Right renal cortex interstitium (tissue), 3 donors: ENCODE measurements around the gene RTL9. TPM values are rescaled to one million over a fixed set of nuclear protein-coding genes. Genes with fewer than 3 reads are reported as not detected.
A peak's percentile ranks its signal among the peaks of the same experiment; 100 is the strongest.
"Not testable (repeated sequence)": the region's sequence is repeated elsewhere in the genome, so short reads cannot be mapped to it uniquely, and the experiment has no call there.

Experiments
- DNase-seq, 3 donors: peaks; one replicate each; pipeline ENCODE4 v3.0.0-alpha.2; 2013; ENCODE audit warnings: low read depth in 3 of 3, low spot score in 2 of 3
- polyA plus RNA-seq, 3 donors: library from polyadenylated mRNA; unstranded; fragments of 120-200 nt; gene quantifications; one replicate each; pipeline ENCODE4 v1.2.1, GENCODE V29; 2013; ENCODE audit not compliant: insufficient read length in 3 of 3

RTL9 gene
- under 1 TPM; 0.18 to 0.35 (median 0.18) TPM for polyA plus RNA-seq

DNA sequence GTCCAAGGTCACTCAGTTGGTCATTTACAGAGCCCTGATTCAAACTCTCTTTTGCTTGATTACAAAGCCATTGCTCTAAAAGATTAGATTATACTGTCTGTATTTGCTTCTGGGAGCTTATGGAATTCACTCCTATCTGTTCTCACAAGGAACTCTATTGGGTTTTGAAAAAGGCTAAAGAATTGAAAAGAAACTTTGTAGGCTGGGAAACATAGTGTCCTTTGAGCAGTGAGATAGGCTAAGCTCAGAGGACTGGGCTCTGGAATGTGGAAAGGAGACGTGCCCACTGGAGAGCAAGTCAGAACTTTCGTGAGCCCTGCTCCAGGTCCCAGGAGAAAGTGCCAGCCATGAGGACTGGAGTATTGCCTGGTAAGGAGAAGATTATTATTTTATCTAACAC lies at the start of gene RTL9:
TSS of gene RTL9 (plus strand) at position 301 of the 400 bp plus-strand sequence. CDS start 91,770 bp downstream, outside the sequence.
- no peak for DNase-seq

DNA sequence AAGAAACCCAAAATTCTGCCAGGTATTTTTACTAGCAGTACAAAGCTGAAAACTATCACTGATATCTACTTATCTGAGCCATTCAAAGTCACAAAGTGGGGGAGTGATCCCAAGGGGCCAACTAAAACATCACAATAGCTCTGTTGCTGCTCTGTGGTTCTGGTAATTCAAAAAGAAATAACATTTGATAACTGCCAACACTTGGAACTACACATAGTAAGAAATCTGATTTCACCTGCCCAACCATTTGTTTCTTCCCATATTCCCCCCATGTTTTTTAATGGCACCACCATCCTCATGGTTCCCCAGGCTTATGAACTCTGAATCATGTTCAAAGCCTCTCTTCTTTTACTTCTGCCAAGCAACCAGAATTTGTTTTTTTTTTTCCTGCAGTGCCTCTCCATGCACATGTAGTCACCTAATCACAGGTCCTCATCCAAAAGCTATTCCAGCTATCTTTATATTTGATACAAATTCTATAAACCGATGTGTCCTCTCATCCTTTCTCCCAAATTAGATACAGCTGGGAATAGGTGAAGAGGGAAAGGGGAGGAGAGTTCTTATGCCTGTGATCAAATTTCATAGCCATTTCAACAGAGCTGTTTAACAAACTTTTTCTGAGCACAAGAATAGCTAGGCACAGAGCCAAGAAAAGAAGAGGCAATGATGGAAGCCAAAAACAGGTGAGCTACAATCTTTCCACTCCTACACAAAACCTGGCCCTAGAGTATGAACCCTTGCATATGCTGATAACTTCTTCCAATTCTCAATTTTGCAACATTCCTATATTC lies 48.5 kb upstream of the RTL9 start:
- no peak for DNase-seq

DNA sequence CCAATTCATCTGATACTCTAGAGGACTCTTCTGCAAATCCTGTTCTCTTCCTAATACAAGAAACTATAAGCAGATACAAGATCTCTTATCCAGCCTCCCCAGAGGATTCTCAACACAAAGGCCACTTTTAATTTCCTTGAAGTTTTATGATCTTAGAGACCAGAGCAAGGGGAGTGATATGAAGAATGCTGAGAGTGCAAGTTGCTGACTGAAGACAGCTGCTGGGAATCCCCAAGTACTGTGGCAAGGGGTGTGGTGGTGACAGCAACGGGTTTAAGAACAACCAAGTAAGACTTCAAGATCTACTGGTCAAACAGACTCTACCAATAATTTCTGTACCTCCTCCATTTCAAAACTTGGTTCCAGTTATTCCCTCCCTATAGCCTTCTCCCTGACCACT lies 47.8 kb upstream of the RTL9 start:
- DNase-seq, result no peak

DNA sequence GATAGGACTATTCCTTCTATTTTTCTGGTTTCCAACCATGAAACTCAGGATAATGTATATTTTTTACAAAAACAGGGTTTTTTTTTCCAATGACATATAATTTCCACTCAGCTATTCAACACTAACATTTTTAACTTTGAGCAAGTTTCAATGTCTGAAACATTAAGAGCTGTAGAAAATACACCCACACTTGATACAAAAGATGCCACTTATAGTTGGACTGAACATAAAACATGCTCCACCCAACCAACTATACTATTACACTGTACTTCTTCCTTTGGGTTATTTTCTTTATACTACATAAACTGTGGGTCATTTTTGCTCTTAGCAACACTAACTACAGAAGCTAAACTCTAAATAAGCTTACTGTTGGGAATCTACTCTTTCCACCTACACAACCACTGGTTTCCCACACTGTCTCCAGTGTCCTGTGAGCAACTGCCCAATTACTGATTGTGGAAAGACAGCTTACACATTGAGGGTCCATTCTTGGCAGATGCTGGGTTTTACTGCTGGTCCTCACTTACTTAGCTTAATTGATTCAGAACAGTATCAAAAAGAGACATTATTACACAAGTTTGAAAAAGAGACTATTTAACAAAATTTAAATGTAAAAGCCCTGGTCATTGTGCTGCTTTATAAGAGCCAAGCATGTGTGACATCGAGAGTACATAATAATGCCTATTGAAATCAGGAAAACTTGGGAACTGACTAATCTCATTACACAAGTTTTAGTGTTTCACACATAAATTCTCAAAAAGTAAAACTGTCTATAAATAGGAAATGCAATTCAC lies 47.0 kb upstream of the RTL9 start:
- DNase-seq, result no peak

DNA sequence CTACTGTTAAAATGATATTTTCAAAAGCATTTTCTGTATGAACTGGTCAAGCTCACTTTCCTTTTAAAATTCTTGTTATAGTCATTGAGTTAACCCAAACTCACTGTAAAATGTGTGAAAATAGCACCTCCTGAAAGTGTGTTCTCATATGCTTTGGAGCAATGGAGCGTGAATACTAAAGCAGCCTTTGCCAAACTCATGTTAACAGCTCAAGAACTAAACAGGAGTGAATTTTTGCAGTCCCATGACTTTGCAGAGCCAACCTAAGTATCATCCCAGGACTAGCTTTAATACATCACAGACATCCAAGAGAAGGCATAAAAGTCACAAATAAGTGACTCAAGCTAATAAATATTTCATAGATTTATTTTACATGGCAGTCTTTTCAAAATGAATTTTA lies 43.1 kb upstream of the RTL9 start:
- no peak for DNase-seq

DNA sequence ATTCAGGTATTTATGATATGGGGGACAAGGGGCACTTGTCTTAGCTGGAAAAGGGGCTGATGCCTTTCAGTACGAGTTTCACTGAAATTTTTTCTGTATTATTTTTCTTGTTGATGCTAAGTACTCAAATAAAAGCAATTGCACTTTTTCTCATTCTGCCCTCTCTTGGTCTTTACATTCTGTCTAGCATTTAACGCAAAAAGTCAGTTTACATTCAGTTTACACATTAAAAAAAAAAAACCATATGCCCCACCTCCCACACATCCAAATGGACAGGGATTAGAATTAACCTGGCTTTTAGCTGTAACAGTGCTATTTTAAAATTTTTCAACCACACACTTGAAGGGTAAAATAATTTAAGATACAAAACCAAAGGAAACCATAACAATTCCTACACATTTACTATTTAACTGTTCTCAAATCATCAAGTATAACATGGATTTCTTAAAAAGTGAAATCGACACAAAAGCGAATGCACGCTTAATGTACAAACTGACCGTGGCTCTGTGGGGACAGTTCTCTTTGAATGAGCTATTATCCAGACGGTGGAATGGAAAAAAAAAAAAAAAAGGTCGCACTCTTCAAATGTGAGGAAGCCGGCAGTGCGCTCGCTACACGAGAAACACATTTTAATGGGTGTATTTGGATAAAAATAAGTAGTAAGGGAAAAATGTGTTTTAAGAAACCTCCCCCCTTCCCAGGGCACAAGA lies 42.1 kb upstream of the RTL9 start:
- no peak for DNase-seq

DNA sequence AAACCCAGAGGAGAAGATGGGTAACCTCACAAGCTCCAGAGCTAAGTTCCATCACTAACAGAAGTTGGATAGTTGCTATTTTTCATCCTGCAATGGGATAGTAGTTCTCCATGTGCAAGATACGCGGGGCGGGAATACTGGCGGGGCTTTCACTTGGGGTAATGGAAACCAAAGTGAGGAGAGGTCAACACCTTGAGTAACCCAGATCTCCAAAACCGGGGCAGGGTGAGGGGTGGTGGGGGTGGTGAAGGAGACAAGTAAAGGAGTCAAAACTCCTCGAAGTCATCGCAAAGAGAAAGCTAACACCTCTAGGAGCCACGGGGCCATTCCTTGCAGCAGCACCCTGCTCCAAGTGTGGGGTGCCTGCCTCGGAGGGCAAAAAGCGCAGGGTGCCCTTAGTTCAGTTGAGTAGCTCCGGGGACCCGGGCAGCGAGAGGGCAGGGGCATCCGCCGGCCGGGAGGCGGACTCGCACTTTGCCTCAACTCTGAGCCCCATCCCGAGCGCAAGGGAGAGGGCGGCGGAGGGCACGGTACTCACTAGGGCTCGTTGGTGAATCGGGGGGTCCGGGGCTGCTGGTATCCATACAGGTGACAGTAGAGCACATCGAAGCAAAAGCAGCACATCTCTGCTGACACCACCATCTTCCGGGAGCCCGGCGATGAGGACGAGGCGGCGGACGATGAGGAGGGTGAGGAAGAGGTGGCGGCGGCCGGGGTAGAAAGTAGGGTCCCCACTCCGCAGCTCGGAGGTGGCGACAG lies 41.4 kb upstream of the RTL9 start:
- DNase-seq, result no peak

DNA sequence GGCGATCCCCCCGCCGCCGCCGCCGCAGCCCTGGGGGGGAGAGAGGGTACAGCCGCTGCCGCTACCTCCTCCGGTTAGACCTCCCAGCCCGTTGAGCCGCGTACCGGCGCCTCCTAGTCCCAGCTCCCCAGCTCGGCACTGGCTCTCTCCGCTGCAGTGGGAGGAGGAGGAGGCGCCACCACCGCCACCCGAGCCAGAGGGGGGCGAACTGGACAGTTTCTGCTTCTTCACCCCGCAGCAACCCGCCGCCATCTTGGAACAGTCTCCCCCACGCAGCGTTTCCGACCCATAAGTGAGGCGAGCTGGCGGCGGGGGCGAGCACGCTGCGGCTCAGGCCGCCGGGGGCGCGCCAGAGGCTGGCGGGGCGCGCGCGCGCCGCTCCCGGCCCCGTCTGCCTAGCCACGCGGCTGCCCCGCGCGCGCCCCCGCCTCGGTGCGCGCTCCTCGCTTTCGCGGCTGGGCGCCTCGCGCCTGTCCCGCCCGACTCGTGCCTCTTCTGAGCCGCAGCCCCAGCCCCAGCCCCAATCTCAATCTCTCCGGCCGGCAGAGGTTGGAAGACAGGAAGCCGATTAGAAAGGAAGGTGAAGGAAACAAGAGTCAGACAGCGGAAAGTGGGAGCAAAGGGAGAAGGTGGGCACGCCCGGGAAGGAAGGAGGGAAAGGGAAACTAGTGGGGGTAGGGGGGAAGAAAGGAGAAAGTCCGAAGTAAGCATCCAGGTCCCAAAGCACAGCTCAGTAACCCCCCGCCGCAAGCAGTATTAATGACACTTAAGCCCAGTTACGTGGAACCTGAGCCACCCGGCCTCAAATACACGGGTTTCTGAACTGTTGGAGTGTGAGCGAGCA lies 40.6 kb upstream of the RTL9 start, which contains the start of gene AMMECR1:
TSS of gene AMMECR1 (minus strand) at position 266 of the 844 bp plus-strand sequence. CDS start at position 252, 14 bp downstream.
- DNase-seq, result peak in 1 of 3 donors; percentile 56

DNA sequence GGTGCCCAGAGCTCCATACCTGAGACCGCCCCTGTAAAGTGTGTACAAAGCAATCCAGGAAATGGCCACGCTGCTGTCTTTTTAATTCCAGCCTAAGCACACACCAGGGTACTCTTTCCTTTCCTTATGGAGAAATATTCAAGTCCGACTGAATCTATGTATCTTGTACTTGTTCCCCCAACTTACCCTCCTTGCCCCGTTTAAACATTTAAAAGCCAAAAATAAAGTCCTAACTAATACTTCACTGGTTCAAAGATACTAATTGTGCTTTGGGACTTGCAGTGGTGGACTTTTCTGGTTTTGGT lies 40.0 kb upstream of the RTL9 start:
- DNase-seq, result no peak

DNA sequence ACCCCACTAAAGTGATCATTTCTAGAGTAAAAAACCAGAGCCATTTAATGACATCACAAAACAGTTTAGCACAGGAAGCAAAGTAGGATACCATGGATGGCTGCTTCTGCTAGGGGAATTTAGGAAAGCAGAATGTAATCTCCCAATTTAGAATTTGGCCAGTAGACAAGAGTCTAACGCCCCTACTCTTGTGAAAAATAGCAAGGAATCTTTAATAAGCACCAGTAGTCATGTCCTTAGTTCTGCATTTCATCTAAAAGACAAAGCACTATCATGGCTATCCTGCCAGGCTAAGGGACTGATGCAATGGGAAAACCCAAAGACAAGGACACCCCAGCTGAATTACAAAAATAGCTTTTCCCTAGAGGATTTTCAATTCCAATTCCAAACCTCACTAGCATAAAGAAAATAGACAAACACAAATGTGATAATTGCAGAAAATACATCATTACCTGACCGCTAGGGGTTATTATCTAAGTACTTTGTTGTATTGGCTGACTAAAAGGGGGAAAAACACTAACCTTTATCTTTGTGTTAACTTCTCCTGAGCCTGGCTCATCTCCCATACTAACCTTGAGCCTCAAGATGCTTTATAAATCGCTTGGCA lies 38.2 kb upstream of the RTL9 start:
- no peak for DNase-seq

DNA sequence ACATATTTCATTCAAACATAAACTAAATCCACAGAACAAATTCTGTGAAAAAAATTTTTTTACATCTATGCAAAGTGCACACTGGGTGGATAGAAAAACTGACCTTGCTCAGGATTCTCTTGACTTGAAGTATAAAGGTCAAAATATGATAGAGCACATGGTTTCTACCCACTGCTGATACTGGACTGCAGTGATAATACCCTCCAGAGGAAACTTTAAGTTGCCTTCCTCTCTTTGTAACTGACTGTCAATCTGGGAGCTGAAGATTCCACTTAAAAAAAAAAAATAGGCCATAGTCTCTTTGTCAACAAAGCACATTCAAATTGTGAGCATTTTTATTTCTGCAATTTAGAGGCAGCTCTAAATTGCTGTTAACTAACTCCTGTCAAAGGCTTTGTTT lies 37.6 kb upstream of the RTL9 start:
- no peak for DNase-seq

DNA sequence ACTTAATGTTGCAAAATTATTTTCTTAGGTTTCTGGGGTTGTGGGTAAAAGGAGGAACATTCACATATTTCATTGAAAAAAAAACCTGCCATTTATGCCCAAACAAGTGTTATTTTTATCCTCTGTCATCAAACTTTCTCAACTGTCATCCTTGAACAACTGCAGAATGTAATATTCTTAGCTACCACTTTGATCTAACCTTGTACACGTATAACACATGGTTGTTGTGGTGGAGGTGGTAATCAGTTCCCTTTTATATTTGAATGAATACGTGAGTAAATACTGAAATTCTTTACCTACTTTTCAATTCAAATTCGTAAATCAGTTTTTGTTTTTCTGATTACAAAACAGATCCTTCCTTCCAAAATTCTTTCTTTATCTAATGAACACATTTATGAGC lies 37.0 kb upstream of the RTL9 start:
- no peak for DNase-seq

DNA sequence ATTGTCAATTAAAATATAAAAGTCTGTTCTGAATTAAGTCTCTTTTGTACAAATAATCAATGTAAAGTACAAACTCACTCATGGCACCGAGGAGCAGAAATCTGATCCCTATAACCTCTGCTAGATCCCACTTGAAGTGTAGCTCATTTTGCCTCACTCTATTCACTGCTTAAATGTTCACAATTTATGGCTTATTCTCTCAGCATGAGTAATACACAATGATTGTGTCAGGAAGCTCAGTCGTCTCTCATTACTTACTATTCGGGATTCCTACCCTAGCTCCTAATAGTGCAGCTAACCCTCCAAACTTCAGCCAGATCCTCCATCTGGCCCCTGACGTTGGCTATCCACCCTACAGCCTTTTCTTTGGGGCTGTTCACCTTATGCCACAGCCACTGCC lies 36.0 kb upstream of the RTL9 start:
- DNase-seq, result no peak

DNA sequence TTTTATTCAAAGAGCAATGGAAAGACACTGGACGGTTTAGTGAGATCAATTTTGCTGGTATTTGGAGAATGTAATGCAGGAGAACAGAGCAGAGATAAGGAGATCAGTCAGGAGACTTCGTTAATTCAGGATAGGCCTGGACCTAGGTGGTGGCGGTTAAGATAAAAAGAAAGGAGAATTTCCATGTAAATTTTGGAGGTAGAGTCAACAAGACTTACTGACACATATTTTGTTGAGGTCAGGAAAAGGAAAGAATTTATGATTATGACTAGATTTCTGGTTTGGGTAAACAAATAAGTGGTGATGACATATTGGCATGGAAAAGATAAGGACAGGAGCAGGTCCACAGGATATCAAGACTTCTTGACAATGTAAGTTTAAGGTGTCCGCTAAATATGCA lies 31.9 kb upstream of the RTL9 start:
- DNase-seq, result no peak

DNA sequence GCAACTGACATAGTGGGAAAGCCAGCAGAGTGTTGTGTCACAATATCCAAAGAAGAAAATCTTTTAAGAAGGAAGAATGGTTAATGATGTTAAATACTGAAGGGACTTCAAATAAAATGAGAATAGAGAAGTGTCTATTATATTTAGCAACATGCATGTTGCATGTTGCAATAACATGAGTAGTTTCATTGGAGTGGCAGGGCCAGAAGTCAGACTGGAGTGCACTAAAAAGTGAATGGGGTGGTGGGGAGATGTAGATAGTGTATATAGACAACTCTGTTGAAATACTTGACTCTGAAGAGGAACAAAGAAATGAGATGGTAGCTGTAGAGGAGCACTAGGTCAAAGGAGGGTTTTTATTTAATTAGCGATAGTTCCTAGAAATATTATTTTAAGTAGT lies 31.3 kb upstream of the RTL9 start:
- DNase-seq, result no peak

DNA sequence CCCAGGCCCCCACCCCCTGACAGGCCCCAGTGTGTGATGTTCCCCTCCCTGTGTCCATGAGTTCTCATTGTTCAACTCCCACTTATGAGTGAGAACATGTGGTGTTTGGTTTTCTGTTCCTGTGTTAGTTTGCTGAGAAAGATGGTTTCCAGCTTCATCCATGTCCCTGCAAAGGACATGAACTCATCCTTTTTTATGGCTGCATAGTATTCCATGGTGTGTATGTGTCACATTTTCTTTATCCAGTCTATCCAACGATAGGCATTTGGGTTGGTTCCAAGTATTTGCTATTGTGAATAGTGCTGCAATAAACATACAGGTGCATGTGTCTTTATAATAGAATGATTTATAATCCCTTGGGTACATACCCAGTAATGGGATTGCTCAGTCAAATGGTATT lies 30.0 kb upstream of the RTL9 start:
- DNase-seq, result not testable (repeated sequence)

DNA sequence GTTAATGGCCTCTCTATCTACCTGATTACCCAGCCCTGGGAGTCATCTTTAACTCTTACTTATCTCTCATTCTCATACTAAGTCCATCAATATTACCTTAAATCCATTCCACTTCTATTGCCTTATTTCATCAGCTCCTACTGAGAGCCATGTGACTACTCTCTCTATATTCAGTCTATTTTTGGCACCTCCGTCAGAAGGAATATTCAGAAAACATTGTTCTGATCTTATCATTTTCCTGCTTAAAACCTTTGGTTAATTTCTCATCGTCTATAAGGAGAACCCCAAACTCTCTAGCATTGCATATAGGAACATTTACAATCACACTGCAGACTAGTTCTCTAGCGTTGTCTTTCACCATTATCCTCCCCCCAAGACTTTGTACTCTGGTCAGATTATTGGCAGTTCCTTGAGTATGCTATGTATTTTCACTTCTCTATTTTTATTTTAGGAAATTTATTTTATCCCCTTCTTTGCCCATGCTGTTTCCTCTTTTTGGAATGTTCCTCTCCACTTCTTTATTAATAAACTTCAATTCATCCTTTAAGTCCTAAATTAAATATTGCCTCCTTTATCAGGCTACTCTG lies 27.1 kb upstream of the RTL9 start:
- DNase-seq, result no peak

DNA sequence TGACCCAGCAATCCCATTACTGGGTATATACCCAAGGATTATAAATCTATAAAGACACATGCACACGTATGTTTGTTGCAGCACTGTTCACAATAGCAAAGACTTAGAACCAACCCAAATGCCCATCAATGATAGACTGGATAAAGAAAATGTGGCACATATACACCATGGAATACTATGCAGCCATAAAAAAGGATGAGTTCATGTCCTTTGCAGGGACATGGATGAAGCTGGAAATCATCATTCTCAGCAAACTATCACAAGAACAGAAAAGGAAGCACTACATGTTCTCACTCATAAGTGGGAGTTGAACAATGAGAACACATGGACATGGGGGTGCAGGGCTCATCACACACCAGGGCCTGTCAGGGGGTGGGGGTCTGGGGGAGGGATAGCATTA lies 25.2 kb upstream of the RTL9 start:
- DNase-seq, result not testable (repeated sequence)

DNA sequence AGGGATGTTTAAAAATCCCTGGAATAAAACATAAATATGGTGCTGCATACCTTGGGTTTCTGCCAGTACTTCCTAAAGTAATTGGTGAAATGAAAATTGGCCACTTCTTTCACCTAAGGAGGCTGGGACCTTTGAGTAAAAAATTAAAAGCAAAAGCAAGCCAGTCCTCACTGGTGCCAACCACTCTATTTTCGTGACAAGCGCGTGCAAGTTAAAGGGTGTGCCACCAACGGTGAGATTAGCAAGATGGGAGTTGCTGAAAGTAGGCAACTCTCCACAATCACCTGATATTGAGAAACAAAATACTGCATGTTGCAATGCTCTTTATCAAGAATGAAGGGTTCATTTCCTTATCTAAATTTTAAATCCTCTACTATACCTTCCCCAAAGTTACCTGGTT lies 19.7 kb upstream of the RTL9 start:
- no peak for DNase-seq
